HG03457 (cell line): Measurements from ENCODE around the gene DLK1.

ENCODE experiments used
- ATAC-seq: cut with Tn5 transposase; IDR thresholded peaks from one replicate; pipeline ENCODE4 v1.9.1; 2021; ENCODE audit warnings: moderate number of reproducible peaks; ENCODE audit not compliant: unreplicated experiment

DLK1 gene

GRCh38 chr14:100787659-100788058 lies 61.0 kb downstream of the DLK1 start:
- no peak for ATAC-seq
